ENCODE measurements around the gene MAST4. TPM values are rescaled to one million over a fixed set of nuclear protein-coding genes. Genes with fewer than 3 reads are reported as not detected.

The MAST4 gene
- total and polyA plus RNA-seq, 2 of the 8 experiments (the other 6 are each of a cell fraction or from before 2014, with no cell fraction given) = 1.5 to 2.6 TPM

DNA sequence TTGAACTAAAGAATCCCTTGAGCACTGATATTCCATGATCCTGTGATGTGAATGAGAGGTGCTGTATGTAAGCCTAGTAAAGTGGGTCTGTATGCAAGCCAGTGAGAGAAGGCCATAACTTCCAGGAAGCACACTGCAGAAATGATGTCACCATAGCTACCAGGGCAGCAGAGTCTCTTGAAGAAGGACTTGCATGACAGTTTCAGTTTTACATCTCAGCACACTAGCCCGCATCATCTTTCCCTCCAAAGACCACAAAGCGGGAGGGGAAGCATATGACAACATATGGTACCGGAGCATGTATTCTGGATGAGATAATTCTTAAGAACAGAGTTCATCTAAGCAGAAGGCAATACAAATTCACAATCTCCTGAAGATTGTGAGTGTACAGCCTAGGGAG lies 37.6 kb upstream of the MAST4 start (continued):
- TF ChIP-seq, protein P1, sequence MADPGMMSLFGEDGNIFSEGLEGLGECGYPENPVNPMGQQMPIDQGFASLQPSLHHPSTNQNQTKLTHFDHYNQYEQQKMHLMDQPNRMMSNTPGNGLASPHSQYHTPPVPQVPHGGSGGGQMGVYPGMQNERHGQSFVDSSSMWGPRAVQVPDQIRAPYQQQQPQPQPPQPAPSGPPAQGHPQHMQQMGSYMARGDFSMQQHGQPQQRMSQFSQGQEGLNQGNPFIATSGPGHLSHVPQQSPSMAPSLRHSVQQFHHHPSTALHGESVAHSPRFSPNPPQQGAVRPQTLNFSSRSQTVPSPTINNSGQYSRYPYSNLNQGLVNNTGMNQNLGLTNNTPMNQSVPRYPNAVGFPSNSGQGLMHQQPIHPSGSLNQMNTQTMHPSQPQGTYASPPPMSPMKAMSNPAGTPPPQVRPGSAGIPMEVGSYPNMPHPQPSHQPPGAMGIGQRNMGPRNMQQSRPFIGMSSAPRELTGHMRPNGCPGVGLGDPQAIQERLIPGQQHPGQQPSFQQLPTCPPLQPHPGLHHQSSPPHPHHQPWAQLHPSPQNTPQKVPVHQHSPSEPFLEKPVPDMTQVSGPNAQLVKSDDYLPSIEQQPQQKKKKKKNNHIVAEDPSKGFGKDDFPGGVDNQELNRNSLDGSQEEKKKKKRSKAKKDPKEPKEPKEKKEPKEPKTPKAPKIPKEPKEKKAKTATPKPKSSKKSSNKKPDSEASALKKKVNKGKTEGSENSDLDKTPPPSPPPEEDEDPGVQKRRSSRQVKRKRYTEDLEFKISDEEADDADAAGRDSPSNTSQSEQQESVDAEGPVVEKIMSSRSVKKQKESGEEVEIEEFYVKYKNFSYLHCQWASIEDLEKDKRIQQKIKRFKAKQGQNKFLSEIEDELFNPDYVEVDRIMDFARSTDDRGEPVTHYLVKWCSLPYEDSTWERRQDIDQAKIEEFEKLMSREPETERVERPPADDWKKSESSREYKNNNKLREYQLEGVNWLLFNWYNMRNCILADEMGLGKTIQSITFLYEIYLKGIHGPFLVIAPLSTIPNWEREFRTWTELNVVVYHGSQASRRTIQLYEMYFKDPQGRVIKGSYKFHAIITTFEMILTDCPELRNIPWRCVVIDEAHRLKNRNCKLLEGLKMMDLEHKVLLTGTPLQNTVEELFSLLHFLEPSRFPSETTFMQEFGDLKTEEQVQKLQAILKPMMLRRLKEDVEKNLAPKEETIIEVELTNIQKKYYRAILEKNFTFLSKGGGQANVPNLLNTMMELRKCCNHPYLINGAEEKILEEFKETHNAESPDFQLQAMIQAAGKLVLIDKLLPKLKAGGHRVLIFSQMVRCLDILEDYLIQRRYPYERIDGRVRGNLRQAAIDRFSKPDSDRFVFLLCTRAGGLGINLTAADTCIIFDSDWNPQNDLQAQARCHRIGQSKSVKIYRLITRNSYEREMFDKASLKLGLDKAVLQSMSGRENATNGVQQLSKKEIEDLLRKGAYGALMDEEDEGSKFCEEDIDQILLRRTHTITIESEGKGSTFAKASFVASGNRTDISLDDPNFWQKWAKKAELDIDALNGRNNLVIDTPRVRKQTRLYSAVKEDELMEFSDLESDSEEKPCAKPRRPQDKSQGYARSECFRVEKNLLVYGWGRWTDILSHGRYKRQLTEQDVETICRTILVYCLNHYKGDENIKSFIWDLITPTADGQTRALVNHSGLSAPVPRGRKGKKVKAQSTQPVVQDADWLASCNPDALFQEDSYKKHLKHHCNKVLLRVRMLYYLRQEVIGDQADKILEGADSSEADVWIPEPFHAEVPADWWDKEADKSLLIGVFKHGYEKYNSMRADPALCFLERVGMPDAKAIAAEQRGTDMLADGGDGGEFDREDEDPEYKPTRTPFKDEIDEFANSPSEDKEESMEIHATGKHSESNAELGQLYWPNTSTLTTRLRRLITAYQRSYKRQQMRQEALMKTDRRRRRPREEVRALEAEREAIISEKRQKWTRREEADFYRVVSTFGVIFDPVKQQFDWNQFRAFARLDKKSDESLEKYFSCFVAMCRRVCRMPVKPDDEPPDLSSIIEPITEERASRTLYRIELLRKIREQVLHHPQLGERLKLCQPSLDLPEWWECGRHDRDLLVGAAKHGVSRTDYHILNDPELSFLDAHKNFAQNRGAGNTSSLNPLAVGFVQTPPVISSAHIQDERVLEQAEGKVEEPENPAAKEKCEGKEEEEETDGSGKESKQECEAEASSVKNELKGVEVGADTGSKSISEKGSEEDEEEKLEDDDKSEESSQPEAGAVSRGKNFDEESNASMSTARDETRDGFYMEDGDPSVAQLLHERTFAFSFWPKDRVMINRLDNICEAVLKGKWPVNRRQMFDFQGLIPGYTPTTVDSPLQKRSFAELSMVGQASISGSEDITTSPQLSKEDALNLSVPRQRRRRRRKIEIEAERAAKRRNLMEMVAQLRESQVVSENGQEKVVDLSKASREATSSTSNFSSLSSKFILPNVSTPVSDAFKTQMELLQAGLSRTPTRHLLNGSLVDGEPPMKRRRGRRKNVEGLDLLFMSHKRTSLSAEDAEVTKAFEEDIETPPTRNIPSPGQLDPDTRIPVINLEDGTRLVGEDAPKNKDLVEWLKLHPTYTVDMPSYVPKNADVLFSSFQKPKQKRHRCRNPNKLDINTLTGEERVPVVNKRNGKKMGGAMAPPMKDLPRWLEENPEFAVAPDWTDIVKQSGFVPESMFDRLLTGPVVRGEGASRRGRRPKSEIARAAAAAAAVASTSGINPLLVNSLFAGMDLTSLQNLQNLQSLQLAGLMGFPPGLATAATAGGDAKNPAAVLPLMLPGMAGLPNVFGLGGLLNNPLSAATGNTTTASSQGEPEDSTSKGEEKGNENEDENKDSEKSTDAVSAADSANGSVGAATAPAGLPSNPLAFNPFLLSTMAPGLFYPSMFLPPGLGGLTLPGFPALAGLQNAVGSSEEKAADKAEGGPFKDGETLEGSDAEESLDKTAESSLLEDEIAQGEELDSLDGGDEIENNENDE (IDR thresholded peaks at IDR 0.05; ENCODE audit: insufficient replicate concordance, low read length) = no peak
- TF ChIP-seq NANOG (IDR thresholded peaks at IDR 0.05; ENCODE audit: insufficient read depth, low read depth, low read length, poor library complexity, severe bottlenecking) (no peak), PHF8 (conservative IDR thresholded peaks at IDR 0.05; ENCODE audit: low read depth, low read length) (no peak), GTF2F1 (IDR thresholded peaks at IDR 0.05; ENCODE audit: borderline replicate concordance, low read depth, low read length) (no peak), POLR2AphosphoS5 (IDR thresholded peaks at IDR 0.05; ENCODE audit: low read depth, low read length) (no peak), CHD1 (IDR thresholded peaks at IDR 0.05; ENCODE audit: low read depth, low read length) (no peak), BACH1 (IDR thresholded peaks at IDR 0.05; ENCODE audit: low read length) (no peak), POLR2A (IDR thresholded peaks at IDR 0.05; ENCODE audit: control extremely low read depth in 1 of 2, low read depth in 2 of 2, low read length in 2 of 2) (no peak), RXRA (IDR thresholded peaks at IDR 0.05; ENCODE audit: insufficient read depth, low read depth, low read length) (no peak), SIX5 (IDR thresholded peaks at IDR 0.05; ENCODE audit: low read depth, low read length) (no peak), TCF12 (IDR thresholded peaks at IDR 0.05; ENCODE audit: low read depth, low read length) (no peak)
- TF ChIP-seq, protein P2, sequence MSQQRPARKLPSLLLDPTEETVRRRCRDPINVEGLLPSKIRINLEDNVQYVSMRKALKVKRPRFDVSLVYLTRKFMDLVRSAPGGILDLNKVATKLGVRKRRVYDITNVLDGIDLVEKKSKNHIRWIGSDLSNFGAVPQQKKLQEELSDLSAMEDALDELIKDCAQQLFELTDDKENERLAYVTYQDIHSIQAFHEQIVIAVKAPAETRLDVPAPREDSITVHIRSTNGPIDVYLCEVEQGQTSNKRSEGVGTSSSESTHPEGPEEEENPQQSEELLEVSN (IDR thresholded peaks at IDR 0.05) = no peak

All from H1 (cell line).